ENCODE results near the gene RRP15. TPM values are rescaled to one million over a fixed set of nuclear protein-coding genes. Genes with fewer than 3 reads are reported as not detected.

The RRP15 gene
- total and polyA plus RNA-seq, 8 donors: 13.8 to 31.7 (median 26.7) TPM

DNA sequence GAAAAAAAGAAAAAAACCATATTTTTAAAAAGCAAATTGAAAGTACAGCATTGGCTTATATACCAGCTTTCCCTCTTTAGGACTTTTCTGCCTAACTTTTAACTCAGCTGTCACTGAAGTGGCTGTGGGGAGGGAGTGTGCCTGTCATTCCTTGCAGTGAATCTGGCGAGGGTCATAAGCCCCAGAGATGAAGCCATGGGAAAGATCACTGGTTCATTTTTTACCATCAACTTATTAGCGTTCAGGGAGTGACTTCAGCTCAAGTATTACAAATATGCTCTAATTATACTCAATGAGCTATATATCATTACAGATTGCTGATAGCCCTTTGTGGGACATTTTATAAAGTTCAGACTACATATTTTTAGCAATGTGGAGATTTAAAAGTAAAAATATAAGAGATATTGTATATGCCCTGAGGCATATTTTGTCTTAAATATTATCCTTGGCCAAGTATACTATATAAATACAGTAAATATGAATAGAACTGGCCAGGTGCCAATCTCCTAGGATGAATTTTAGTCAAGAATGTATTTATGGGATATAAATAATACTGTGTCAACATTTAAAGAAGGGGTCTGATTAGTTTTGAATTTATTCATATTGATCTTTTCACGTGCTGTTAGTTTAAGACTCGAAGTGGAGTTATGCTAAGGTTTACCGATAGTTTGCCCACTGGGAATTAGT is 64.4 kb downstream of the RRP15 start:
- intact Hi-C loops (cut with DNase I): loop anchor here in 1 of 2 donors (10.0 kb wide), 1 partner anchor 715 kb away; no protein-coding TSS in a partner anchor
- Histone ChIP-seq H3K27ac (peak overlapping the region; percentile 73 to 86), H3K9me3 (no peaks in the 10 kb centered on the region), H3K4me1 (peaks cover 4 to 47% of the 10 kb centered on the region in 2 donors), H3K36me3 (no peaks in the 10 kb centered on the region), H3K27me3 (peaks cover 0 to 41% of the 10 kb centered on the region in 2 donors), H3K4me3 (peak overlapping the region in 1 of 2 donors; percentile 54)
- no peak for DNase-seq
- ATAC-seq: no peak
- TF ChIP-seq CTCF (IDR thresholded peaks at IDR 0.05): no peak

GRCh38 chr1:218350035-218350525 is 65.0 kb downstream of the RRP15 start:
- H3K4me3 ChIP-seq: peak overlapping the region in 1 of 2 donors; percentile 54
- no peak for ATAC-seq

DNA sequence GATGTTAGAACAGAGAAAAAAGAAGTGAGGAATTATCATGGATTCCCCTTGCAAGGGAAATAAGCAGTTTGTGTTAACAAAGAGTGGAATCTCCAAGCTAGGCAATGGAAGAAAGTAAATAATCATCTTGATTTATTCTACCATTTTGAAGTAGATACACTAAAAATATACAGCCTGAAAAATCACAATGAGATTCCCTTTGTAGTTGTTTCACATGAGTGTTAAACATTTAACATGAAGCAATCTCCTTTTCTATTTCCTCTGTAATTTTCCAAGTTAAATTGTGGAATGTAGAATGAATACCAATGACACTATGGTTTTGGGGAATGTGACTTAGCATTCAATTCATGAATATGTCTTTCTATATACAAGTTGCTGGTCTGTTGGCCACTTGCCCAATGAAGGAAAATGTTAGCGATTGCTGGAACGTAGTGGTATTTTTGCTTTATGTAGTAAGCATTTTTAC is 65.7 kb downstream of the RRP15 start:
- H3K27ac ChIP-seq: peak overlapping the region; percentile 42 to 71
- intact Hi-C loops (cut with DNase I): no loop called here
- peaks cover 0 to 29% of the 10 kb centered on the region in 2 donors for H3K27me3 ChIP-seq
- peaks cover 4 to 35% of the 10 kb centered on the region in 2 donors for H3K4me1 ChIP-seq
- no peak for TF ChIP-seq CTCF (IDR thresholded peaks at IDR 0.05)
- no peaks in the 10 kb centered on the region for H3K9me3 ChIP-seq
- H3K36me3 ChIP-seq: no peaks in the 10 kb centered on the region
- peak overlapping the region; percentile 5 to 20 for H3K4me3 ChIP-seq
- ATAC-seq (no peak), DNase-seq (peak in 1 of 4 donors; percentile 51)

More at GRCh38 chr1:218350035-218350525, 65.0 kb downstream of the RRP15 start:
- Histone ChIP-seq H3K4me1 (peaks cover 4 to 43% of the 10 kb centered on the region in 2 donors), H3K27ac (peak overlapping the region; percentile 16 to 71), H3K9me3 (no peaks in the 10 kb centered on the region), H3K27me3 (peaks cover 0 to 36% of the 10 kb centered on the region in 2 donors), H3K36me3 (no peaks in the 10 kb centered on the region)
- no peak for DNase-seq
- TF ChIP-seq CTCF (IDR thresholded peaks at IDR 0.05): no peak
- intact Hi-C loops (cut with DNase I): no loop called here

DNA sequence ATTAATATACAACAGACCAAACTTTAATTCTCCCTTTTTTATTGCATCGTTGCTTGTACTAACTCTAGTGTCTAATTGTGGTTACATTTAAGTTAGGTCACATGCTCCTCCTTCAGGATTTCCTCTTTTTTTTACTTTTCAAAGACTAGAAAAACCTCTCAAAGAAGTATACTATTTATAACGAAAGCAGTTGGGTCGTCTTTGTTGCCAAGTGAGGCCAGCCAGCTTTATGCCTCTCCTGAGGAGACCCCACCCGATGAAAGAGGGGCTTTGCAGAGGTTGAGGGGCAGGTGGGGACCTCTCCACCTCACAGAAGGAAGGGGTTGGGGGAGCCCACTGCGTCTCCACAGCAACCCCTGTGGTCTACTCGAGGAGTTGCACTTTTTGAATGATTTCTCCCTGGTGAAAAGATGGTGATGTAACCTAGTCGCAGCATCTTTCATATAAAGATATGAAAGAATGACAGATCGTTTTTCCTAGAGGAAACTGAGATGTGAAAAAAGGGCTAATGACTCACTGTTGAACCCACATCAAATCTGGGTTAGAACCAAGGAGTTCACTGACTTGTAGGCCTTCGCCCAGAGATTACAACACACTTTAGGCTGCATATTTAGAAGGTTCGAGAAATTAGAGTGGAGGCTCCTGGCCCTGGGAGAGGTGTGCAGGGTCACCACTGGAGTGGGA is 66.4 kb downstream of the RRP15 start:
- ATAC-seq: peak; percentile 42

More for the DNA sequence above, 66.4 kb downstream of the RRP15 start:
- Histone ChIP-seq H3K27me3 (peaks cover 0 to 22% of the 10 kb centered on the region in 2 donors), H3K4me3 (peak overlapping the region; percentile 5 to 20), H3K27ac (peak overlapping the region; percentile 42 to 71), H3K9me3 (no peaks in the 10 kb centered on the region), H3K36me3 (no peaks in the 10 kb centered on the region), H3K4me1 (peaks cover 4 to 29% of the 10 kb centered on the region in 2 donors)
- intact Hi-C loops (cut with DNase I): no loop called here
- DNase-seq: peak in 1 of 4 donors; percentile 38
- TF ChIP-seq CTCF (IDR thresholded peaks at IDR 0.05): no peak
